ENCODE data around the gene SYCP2L. TPM values are rescaled to one million over a fixed set of nuclear protein-coding genes. Genes with fewer than 3 reads are reported as not detected.

The SYCP2L gene
- total and polyA plus RNA-seq, 2 of the 4 experiments (the other 2 are of a cell fraction), result 0.05 TPM; not detected in 1

DNA sequence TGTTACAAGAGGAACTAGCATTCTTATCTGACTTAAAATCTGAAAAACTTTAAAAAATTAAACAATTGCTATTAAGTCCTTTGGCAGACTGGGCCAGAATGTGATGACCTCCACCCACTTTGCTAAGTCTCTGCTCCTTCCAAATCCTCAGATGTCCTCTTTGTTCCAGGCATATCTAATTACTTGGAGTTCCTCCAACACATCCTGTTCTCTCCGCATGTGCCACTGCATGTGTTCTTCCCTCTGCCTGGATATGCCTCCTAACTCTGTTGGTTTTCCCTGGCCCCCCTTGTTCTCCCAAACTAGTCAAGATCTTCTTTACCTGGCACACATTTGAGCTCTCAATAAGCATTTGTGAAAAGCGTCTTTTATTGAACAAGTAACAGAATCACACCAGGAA, 134.2 kb downstream of the SYCP2L start:
- CTCF ChIA-PET, result no interaction called here
- H2BK5ac ChIP-seq (ENCODE audit: low read depth, low read length, poor library complexity, severe bottlenecking), result no peak overlapping the region
- H3K27ac ChIP-seq (ENCODE audit: insufficient read depth, low read length), result no peak overlapping the region
- 67% methylated on average over 1 of the region's 2 CpGs; no CpG with 5 or more reads in 1 of the 2 experiments for WGBS, 2 experiments (ENCODE audit: extremely low coverage in 2 of 2, insufficient read length in 1 of 2)
- H3K23ac ChIP-seq (ENCODE audit: low read depth, low read length), result no peak overlapping the region
- no TSS peak for BruUV-seq (replicated peaks)
- no peak overlapping the region for H3K4me2 ChIP-seq (ENCODE audit: low read depth, low read length)
- H3K18ac ChIP-seq (ENCODE audit: low read depth, low read length), result no peak overlapping the region
- no peak overlapping the region; the same call in 1 of the 2 replicates for H3K4ac ChIP-seq (ENCODE audit: low read depth, low read length)
- DNase-seq (no peak), ATAC-seq (ENCODE audit: low read depth) (no peak)
- no peak overlapping the region for H3K9ac ChIP-seq (ENCODE audit: low read depth, low read length)
- no peaks in the 10 kb centered on the region for H3K27me3 ChIP-seq (ENCODE audit: control insufficient read depth, insufficient read depth, low read length)
- in situ Hi-C loops (cut with MboI; ENCODE audit: low sequenced_read_pairs), result no loop called here
- H2AK9ac ChIP-seq (replicated peaks; ENCODE audit: low read depth, low read length, poor library complexity), result no peak overlapping the region
- H2AK5ac ChIP-seq (ENCODE audit: low read depth, low read length), result no peak overlapping the region
- TF ChIP-seq CHD1 (IDR thresholded peaks at IDR 0.05; ENCODE audit: low read depth, low read length), result no peak
- no peak for TF ChIP-seq BHLHE40 (IDR thresholded peaks at IDR 0.05; ENCODE audit: low read depth, low read length)
- no peak for TF ChIP-seq USF2 (IDR thresholded peaks at IDR 0.05; ENCODE audit: low read depth, low read length)
- TF ChIP-seq RAD21 (IDR thresholded peaks at IDR 0.05; ENCODE audit: low read length), result no peak
- no peak for TF ChIP-seq RFX5 (IDR thresholded peaks at IDR 0.05; ENCODE audit: low read depth, low read length)
- TF ChIP-seq CEBPB (IDR thresholded peaks at IDR 0.05; ENCODE audit: low read depth, low read length), result no peak
- no peak for TF ChIP-seq RCOR1 (IDR thresholded peaks at IDR 0.05; ENCODE audit: insufficient replicate concordance, low read length)
- TF ChIP-seq NFE2L2 (IDR thresholded peaks at IDR 0.05; ENCODE audit: low read depth, low read length), result no peak
- no peak for TF ChIP-seq MXI1 (IDR thresholded peaks at IDR 0.05; ENCODE audit: borderline replicate concordance, low read depth, low read length)
- H4K8ac ChIP-seq (ENCODE audit: low read depth in 2 of 2, low read length in 2 of 2), result no peak overlapping the region
- no peak overlapping the region for H2BK20ac ChIP-seq (ENCODE audit: low read depth, low read length)
- no peaks in the 10 kb centered on the region; a peak in 1 of 4 replicates for H3K79me1 ChIP-seq (ENCODE audit: low read depth in 1 of 2, low read length in 2 of 2)
- H4K91ac ChIP-seq (ENCODE audit: insufficient read depth, low read depth, low read length), result no peak overlapping the region
- H3K9me1 ChIP-seq (ENCODE audit: insufficient read depth, low read length), result no peaks in the 10 kb centered on the region; the same call in 1 of the 2 replicates
- no peaks in the 10 kb centered on the region for H3K9me3 ChIP-seq (ENCODE audit: control insufficient read depth, insufficient read depth, low read length)
- no peaks in the 10 kb centered on the region for H3K4me1 ChIP-seq (ENCODE audit: control insufficient read depth, insufficient read depth, low read length)
- H2BK120ac ChIP-seq (ENCODE audit: low read depth, low read length), result 0 out of 2 replicates have a peak overlapping the region, but pooled peaks have one; percentile 5
- no peak overlapping the region for H4K5ac ChIP-seq (ENCODE audit: low read depth, low read length)
- dilution Hi-C loops (cut with HindIII; ENCODE audit: low sequenced_read_pairs, unreplicated experiment), result no loop called here
- H3K14ac ChIP-seq (replicated peaks; ENCODE audit: low read depth, low read length), result no peak overlapping the region
- H4K20me1 ChIP-seq (ENCODE audit: insufficient read depth, low read length), result no peaks in the 10 kb centered on the region
- no peak overlapping the region for H2AFZ ChIP-seq (replicated peaks; ENCODE audit: low read length, poor library complexity)
- no peak overlapping the region for H2BK15ac ChIP-seq (ENCODE audit: low read depth, low read length)
- intact Hi-C loops (cut with micrococcal nuclease), result no loop called here
- POLR2A ChIA-PET (ENCODE audit: unreplicated experiment), result no interaction called here
- H3K4me3 ChIP-seq (ENCODE audit: insufficient read depth, low read depth, low read length), result no peak overlapping the region
- no peak overlapping the region for H3K56ac ChIP-seq (ENCODE audit: extremely low read depth, insufficient read depth, low read length)
- H3K36me3 ChIP-seq (ENCODE audit: control insufficient read depth, insufficient read depth, low read length), result no peaks in the 10 kb centered on the region

Measured in IMR-90 (cell line).